ENCODE measurements around the gene PAX3. TPM values are rescaled to one million over a fixed set of nuclear protein-coding genes. Genes with fewer than 3 reads are reported as not detected.

Gene PAX3
- total RNA-seq, 1 experiment from 2014 or later = not detected

GRCh38 chr2:222268311-222268990 lies 30.3 kb downstream of the PAX3 start:
- peaks cover 84% of the 10 kb centered on the region for H3K27me3 ChIP-seq (ENCODE audit: insufficient read depth, low read length)
- RAD21 ChIA-PET (ENCODE audit: low non-redundant PET in 1 of 2, low total read pairs in 2 of 2, uncharacterized antibody in 2 of 2, unreplicated experiment in 2 of 2) = no interaction called here

More at GRCh38 chr2:222268311-222268990, 30.3 kb downstream of the PAX3 start:
- H3K9me3 ChIP-seq (ENCODE audit: control insufficient read depth in 1 of 2, insufficient read depth in 1 of 2, low read depth in 1 of 2, low read length in 2 of 2) = no peaks in the 10 kb centered on the region
- no peak overlapping the region for H3K4me3 ChIP-seq (replicated peaks in 1 of 2; ENCODE audit: low read depth in 1 of 2, low read length in 2 of 2)
- POLR2A ChIA-PET = no interaction called here
- BruUV-seq (replicated peaks) = no TSS peak
- H3K4me2 ChIP-seq (ENCODE audit: low read length) = no peak overlapping the region
- ATAC-seq (no peak), DNase-seq (ENCODE audit: low read depth, low spot score) (no peak)
- no peaks in the 10 kb centered on the region for H3K79me2 ChIP-seq (ENCODE audit: insufficient read depth, low read length)
- H3K9me2 ChIP-seq (ENCODE audit: insufficient read depth) = no peaks in the 10 kb centered on the region
- no peak overlapping the region for H3K9ac ChIP-seq (ENCODE audit: low read length)
- CTCF ChIA-PET = no interaction called here
- H2AFZ ChIP-seq (ENCODE audit: low read depth, low read length, poor library complexity, severe bottlenecking) = no peak overlapping the region
- H4K20me1 ChIP-seq (ENCODE audit: insufficient read depth) = no peaks in the 10 kb centered on the region
- TF ChIP-seq SRF (IDR thresholded peaks at IDR 0.05; ENCODE audit: low read depth) = no peak
- no peak for TF ChIP-seq EZH2 (IDR thresholded peaks at IDR 0.05)
- TF ChIP-seq EGR1 (IDR thresholded peaks at IDR 0.05; ENCODE audit: low read depth) = no peak
- no peak for TF ChIP-seq CEBPB (IDR thresholded peaks at IDR 0.05; ENCODE audit: low read depth)
- TF ChIP-seq FOSL1 (IDR thresholded peaks at IDR 0.05; ENCODE audit: low read depth) = no peak
- no peak for TF ChIP-seq JUND (IDR thresholded peaks at IDR 0.05)
- no peak for TF ChIP-seq SIN3A (IDR thresholded peaks at IDR 0.05; ENCODE audit: low read depth)
- TF ChIP-seq CTCF (IDR thresholded peaks at IDR 0.05 in 2 of 3, conservative IDR thresholded peaks at IDR 0.05 in 1 of 3; ENCODE audit: borderline replicate concordance in 1 of 3, insufficient read depth in 1 of 3, low read depth in 2 of 3, low read length in 2 of 3) = no peak
- TF ChIP-seq EZH2phosphoT487 (IDR thresholded peaks at IDR 0.05; ENCODE audit: borderline replicate concordance) = no peak
- TF ChIP-seq ATF3 (IDR thresholded peaks at IDR 0.05) = no peak
- TF ChIP-seq MAX (IDR thresholded peaks at IDR 0.05) = no peak
- TF ChIP-seq SP1 (IDR thresholded peaks at IDR 0.05; ENCODE audit: low read depth) = no peak
- TF ChIP-seq POLR2AphosphoS5 (IDR thresholded peaks at IDR 0.05; ENCODE audit: low read depth, low read length) = no peak
- no peak for TF ChIP-seq POLR2A (IDR thresholded peaks at IDR 0.05; ENCODE audit: borderline replicate concordance, extremely low read depth, insufficient read depth, insufficient read length)
- no peak for TF ChIP-seq TCF7L2 (IDR thresholded peaks at IDR 0.05; ENCODE audit: borderline replicate concordance, extremely low read depth, insufficient read depth, insufficient read length)
- no peak for TF ChIP-seq CBX3 (IDR thresholded peaks at IDR 0.05; ENCODE audit: low read depth)
- no peak for TF ChIP-seq ELF1 (IDR thresholded peaks at IDR 0.05; ENCODE audit: borderline replicate concordance, low read depth)
- no peak overlapping the region for H3K27ac ChIP-seq (ENCODE audit: low read depth, low read length)
- no peaks in the 10 kb centered on the region for H3K36me3 ChIP-seq (ENCODE audit: control insufficient read depth in 1 of 2, insufficient read depth in 2 of 2, low read length in 2 of 2)
- intact Hi-C loops (cut with micrococcal nuclease) = no loop called here
- H3K4me1 ChIP-seq (ENCODE audit: control insufficient read depth in 1 of 2, insufficient read depth in 2 of 2, low read length in 2 of 2) = no peaks in the 10 kb centered on the region
